ENCODE measurements around the gene TSHZ1. TPM values are rescaled to one million over a fixed set of nuclear protein-coding genes. Genes with fewer than 3 reads are reported as not detected.

The TSHZ1 gene
- total and polyA plus RNA-seq, 2 of the 8 experiments (the other 6 are each of a cell fraction or from before 2014, with no cell fraction given) = 0.03 to 0.32 TPM

- TF ChIP-seq RAD21 (IDR thresholded peaks at IDR 0.05 in 1 of 2, conservative IDR thresholded peaks at IDR 0.05 in 1 of 2; ENCODE audit: low read depth in 2 of 2, low read length in 2 of 2) = peak; percentile 23 to 49; a peak in 3 of 4 replicates
- no peak for TF ChIP-seq HDAC6 (IDR thresholded peaks at IDR 0.05; ENCODE audit: low read depth, low read length)
Measured at GRCh38 chr18:75314117-75314516, 103.5 kb downstream of the TSHZ1 start (continued).
